GM23248 (cell line): Measurements from ENCODE around the gene TGM2. TPM values are rescaled to one million over a fixed set of nuclear protein-coding genes. Genes with fewer than 3 reads are reported as not detected.

Experiments used
- DNase-seq: peaks from one replicate; pipeline ENCODE4 v3.0.0-alpha.2; 2015
- H2AFZ ChIP-seq: fragments of 200-600 bp; sonication (generic); 2 replicates; pipeline ENCODE4 v1.6.1; 2016; ENCODE audit warnings: antibody characterized with exemption
- H3F3A ChIP-seq: fragments of 200-600 bp; sonication (generic); 2 replicates; pipeline ENCODE4 v1.6.1; 2016; ENCODE audit warnings: mild to moderate bottlenecking, antibody characterized with exemption, mixed run types; ENCODE audit not compliant: insufficient read depth
- H3K27ac ChIP-seq: fragments of 200-600 bp; sonication (generic); 2 replicates; pipeline ENCODE4 v1.5.1; 2016; ENCODE audit warnings: mild to moderate bottlenecking
- H3K27me3 ChIP-seq: fragments of 200-600 bp; sonication (generic); replicated peaks from 2 replicates; pipeline ENCODE4 v1.6.1; 2016; ENCODE audit warnings: mild to moderate bottlenecking; ENCODE audit not compliant: insufficient read depth
- H3K36me3 ChIP-seq: fragments of 200-600 bp; sonication (generic); 2 replicates; pipeline ENCODE4 v1.6.1; 2016; ENCODE audit warnings: low read depth, mild to moderate bottlenecking
- H3K4me1 ChIP-seq: fragments of 200-600 bp; sonication (generic); 2 replicates; pipeline ENCODE4 v1.6.1; 2016; ENCODE audit warnings: mild to moderate bottlenecking; ENCODE audit not compliant: insufficient read depth
- H3K4me2 ChIP-seq: fragments of 200-600 bp; sonication (generic); one replicate; pipeline ENCODE4 v1.6.1; 2016; ENCODE audit warnings: mild to moderate bottlenecking; ENCODE audit not compliant: unreplicated experiment
- H3K4me3 ChIP-seq: fragments of 200-600 bp; sonication (generic); 2 replicates; pipeline ENCODE4 v1.5.1; 2016; ENCODE audit warnings: mild to moderate bottlenecking
- H3K79me2 ChIP-seq: fragments of 200-600 bp; sonication (generic); 2 replicates; pipeline ENCODE4 v1.6.1; 2016; ENCODE audit warnings: mild to moderate bottlenecking; ENCODE audit not compliant: insufficient read depth
- H3K9ac ChIP-seq: fragments of 200-600 bp; sonication (generic); 2 replicates; pipeline ENCODE4 v1.6.1; 2016; ENCODE audit warnings: mild to moderate bottlenecking
- H3K9me2 ChIP-seq: fragments of 200-600 bp; sonication (generic); 2 replicates; pipeline ENCODE4 v1.6.1; 2016; ENCODE audit warnings: mixed run types, mild to moderate bottlenecking, moderate library complexity; ENCODE audit not compliant: insufficient read depth
- H3K9me3 ChIP-seq: fragments of 200-600 bp; sonication (generic); one replicate; pipeline ENCODE4 v1.6.1; 2017; ENCODE audit warnings: low read depth
- H4K20me1 ChIP-seq: fragments of 200-600 bp; sonication (generic); 2 replicates; pipeline ENCODE4 v1.6.0; 2016; ENCODE audit not compliant: insufficient read depth
- EZH2 ChIP-seq: fragments of 200-600 bp; sonication (generic); IDR thresholded peaks from 2 replicates; pipeline ENCODE4 v1.6.1; 2018; ENCODE audit warnings: antibody characterized with exemption, mild to moderate bottlenecking; ENCODE audit not compliant: insufficient read depth, poor library complexity, severe bottlenecking
- EZH2phosphoT487 ChIP-seq: fragments of 200-600 bp; sonication (generic); IDR thresholded peaks from 2 replicates; pipeline ENCODE4 v1.6.1; 2018; ENCODE audit warnings: antibody characterized with exemption, moderate library complexity, mild to moderate bottlenecking, low read depth; ENCODE audit not compliant: insufficient read depth
- WGBS, 2 experiments: methylation state at CpG; one replicate each; pipeline ENCODE4 v1.1.6; 2015 to 2017; ENCODE audit warnings: low lambda C conversion rate in 2 of 2, low coverage in 1 of 2; ENCODE audit errors: missing lambda C conversion rate in 2 of 2; 5-methylcytosine and 5-hydroxymethylcytosine counted together
- in situ Hi-C: fragments of 300-500 bp; cut with MboI; formaldehyde crosslinking; loops from 2 replicates; pipeline ENCODE4 v1.15.0; 2020
- polyA plus RNA-seq: library from polyadenylated mRNA; unstranded; fragments of >200 nt; fragmentation: Nextera tagmentation; extraction: Ambion mirVana; gene quantifications from 2 replicates; pipeline ENCODE4 v1.2.1, GENCODE V29; 2016
- total RNA-seq: library from RNA; depleted of rRNA; stranded (reverse); fragments of >200 nt; shearing (Covaris generic); gene quantifications from 2 replicates; pipeline ENCODE4 v1.2.3, GENCODE V29; 2014

TGM2 gene
- total and polyA plus RNA-seq, 2 experiments from 2014 or later, result 254 to 311 TPM

GRCh38 chr20:38159566-38159956 is 5.5 kb downstream of the TGM2 start:
- Histone ChIP-seq H4K20me1 (no peaks in the 10 kb centered on the region), H3F3A (peaks cover 11% of the 10 kb centered on the region; the same call in 1 of the 2 replicates), H3K27ac (no peak overlapping the region), H3K4me1 (0 out of 2 replicates have a peak, but pooled peaks cover 5% of the 10 kb centered on the region), H3K9ac (no peak overlapping the region), H2AFZ (no peak overlapping the region), H3K27me3 (no peaks in the 10 kb centered on the region), H3K9me3 (no peaks in the 10 kb centered on the region), H3K36me3 (no peaks in the 10 kb centered on the region; the same call in 1 of the 2 replicates), H3K79me2 (no peaks in the 10 kb centered on the region), H3K4me2 (no peak overlapping the region), H3K9me2 (no peaks in the 10 kb centered on the region), H3K4me3 (no peak overlapping the region)
- TF ChIP-seq EZH2phosphoT487 (no peak), EZH2 (no peak)
- 94 to 98% methylated on average over 5 of the region's 5 CpGs for WGBS, 2 experiments
- DNase-seq, result no peak
- in situ Hi-C loops, result no loop called here

GRCh38 chr20:38158701-38159351 is 6.2 kb downstream of the TGM2 start:
- Histone ChIP-seq H3K36me3 (no peaks in the 10 kb centered on the region; the same call in 1 of the 2 replicates), H3K79me2 (no peaks in the 10 kb centered on the region), H3F3A (peaks cover 11% of the 10 kb centered on the region; the same call in 1 of the 2 replicates), H3K4me2 (no peak overlapping the region), H3K27ac (no peak overlapping the region), H2AFZ (no peak overlapping the region), H3K27me3 (no peaks in the 10 kb centered on the region), H3K9me3 (no peaks in the 10 kb centered on the region), H3K4me3 (no peak overlapping the region), H4K20me1 (no peaks in the 10 kb centered on the region), H3K9me2 (no peaks in the 10 kb centered on the region), H3K9ac (no peak overlapping the region), H3K4me1 (0 out of 2 replicates have a peak, but pooled peaks cover 5% of the 10 kb centered on the region)
- in situ Hi-C loops, result no loop called here
- DNase-seq, result no peak
- WGBS, 2 experiments, result 93% methylated on average over 14 of the region's 14 CpGs
- TF ChIP-seq EZH2 (no peak), EZH2phosphoT487 (no peak)

GRCh38 chr20:38157635-38158495 is 7.2 kb downstream of the TGM2 start:
- 0 out of 2 replicates have a peak overlapping the region, but pooled peaks have one; percentile 12 for H3K27ac ChIP-seq
- H3K36me3 ChIP-seq, result no peaks in the 10 kb centered on the region; the same call in 1 of the 2 replicates
- H3K4me3 ChIP-seq, result no peak overlapping the region
- no peak for DNase-seq
- no peaks in the 10 kb centered on the region for H4K20me1 ChIP-seq
- peaks cover 7% of the 10 kb centered on the region for H3K4me1 ChIP-seq
- H3K79me2 ChIP-seq, result no peaks in the 10 kb centered on the region
- no peak overlapping the region for H3K9ac ChIP-seq
- H3K9me2 ChIP-seq, result no peaks in the 10 kb centered on the region
- 85 to 87% methylated on average over 14 of the region's 14 CpGs for WGBS, 2 experiments
- H3K4me2 ChIP-seq, result no peak overlapping the region
- H2AFZ ChIP-seq, result no peak overlapping the region
- peaks cover 11% of the 10 kb centered on the region; the same call in 1 of the 2 replicates for H3F3A ChIP-seq
- no peak for TF ChIP-seq EZH2phosphoT487
- TF ChIP-seq EZH2, result no peak
- in situ Hi-C loops, result no loop called here
- no peaks in the 10 kb centered on the region for H3K9me3 ChIP-seq
- H3K27me3 ChIP-seq, result no peaks in the 10 kb centered on the region

GRCh38 chr20:38156888-38157634 is 8.0 kb downstream of the TGM2 start:
- H3K9me3 ChIP-seq, result no peaks in the 10 kb centered on the region
- peaks cover 15% of the 10 kb centered on the region for H3K4me1 ChIP-seq
- in situ Hi-C loops, result no loop called here
- no peaks in the 10 kb centered on the region for H4K20me1 ChIP-seq
- no peaks in the 10 kb centered on the region for H3K79me2 ChIP-seq
- H3K4me2 ChIP-seq, result no peak overlapping the region
- H3K4me3 ChIP-seq, result no peak overlapping the region
- TF ChIP-seq EZH2phosphoT487 (no peak), EZH2 (no peak)
- H3K9ac ChIP-seq, result no peak overlapping the region
- H2AFZ ChIP-seq, result no peak overlapping the region
- 0 out of 2 replicates have a peak overlapping the region, but pooled peaks have one; percentile 12 for H3K27ac ChIP-seq
- no peaks in the 10 kb centered on the region; the same call in 1 of the 2 replicates for H3K36me3 ChIP-seq
- no peaks in the 10 kb centered on the region for H3K27me3 ChIP-seq
- no peaks in the 10 kb centered on the region for H3K9me2 ChIP-seq
- H3F3A ChIP-seq, result peaks cover 15% of the 10 kb centered on the region; the same call in 1 of the 2 replicates
- 61 to 68% methylated on average over 10 to 11 of the region's 11 CpGs for WGBS, 2 experiments
- peak; percentile 41 for DNase-seq
